ENCODE data around the gene GPALPP1.

GRCh38 chr13:44952671-44953070 is 36.7 kb upstream of the GPALPP1 start:
- TF ChIP-seq, protein P1, sequence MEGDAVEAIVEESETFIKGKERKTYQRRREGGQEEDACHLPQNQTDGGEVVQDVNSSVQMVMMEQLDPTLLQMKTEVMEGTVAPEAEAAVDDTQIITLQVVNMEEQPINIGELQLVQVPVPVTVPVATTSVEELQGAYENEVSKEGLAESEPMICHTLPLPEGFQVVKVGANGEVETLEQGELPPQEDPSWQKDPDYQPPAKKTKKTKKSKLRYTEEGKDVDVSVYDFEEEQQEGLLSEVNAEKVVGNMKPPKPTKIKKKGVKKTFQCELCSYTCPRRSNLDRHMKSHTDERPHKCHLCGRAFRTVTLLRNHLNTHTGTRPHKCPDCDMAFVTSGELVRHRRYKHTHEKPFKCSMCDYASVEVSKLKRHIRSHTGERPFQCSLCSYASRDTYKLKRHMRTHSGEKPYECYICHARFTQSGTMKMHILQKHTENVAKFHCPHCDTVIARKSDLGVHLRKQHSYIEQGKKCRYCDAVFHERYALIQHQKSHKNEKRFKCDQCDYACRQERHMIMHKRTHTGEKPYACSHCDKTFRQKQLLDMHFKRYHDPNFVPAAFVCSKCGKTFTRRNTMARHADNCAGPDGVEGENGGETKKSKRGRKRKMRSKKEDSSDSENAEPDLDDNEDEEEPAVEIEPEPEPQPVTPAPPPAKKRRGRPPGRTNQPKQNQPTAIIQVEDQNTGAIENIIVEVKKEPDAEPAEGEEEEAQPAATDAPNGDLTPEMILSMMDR (IDR thresholded peaks at IDR 0.05; ENCODE audit: low read depth, low read length), result no peak
- TF ChIP-seq MAX (IDR thresholded peaks at IDR 0.05; ENCODE audit: low read depth, low read length), result no peak
- no peak for TF ChIP-seq POLR2A (IDR thresholded peaks at IDR 0.05; ENCODE audit: extremely low read depth, insufficient read length)

Data from NB4 (cell line).